IPS-20b (cell line): ENCODE results near the gene ANKLE2.
"Not testable (repeated sequence)": the region's sequence is repeated elsewhere in the genome, so short reads cannot be mapped to it uniquely, and the experiment has no call there.

Experiments used
- H3K27ac ChIP-seq: one replicate; pipeline ENCODE4 v1.5.1; 2013; ENCODE audit warnings: low read length
- H3K27me3 ChIP-seq: 2 replicates; pipeline ENCODE4 v1.6.1; 2013; ENCODE audit warnings: mild to moderate bottlenecking, low read length, inconsistent platforms; ENCODE audit not compliant: insufficient read depth
- H3K36me3 ChIP-seq: 2 replicates; pipeline ENCODE4 v1.6.1; 2013; ENCODE audit warnings: low read depth, mild to moderate bottlenecking, inconsistent platforms, low read length, moderate library complexity; ENCODE audit not compliant: insufficient read depth
- H3K4me1 ChIP-seq: 2 replicates; pipeline ENCODE4 v1.6.1; 2013; ENCODE audit warnings: mild to moderate bottlenecking, control low read depth, inconsistent platforms, low read length, moderate library complexity; ENCODE audit not compliant: insufficient read depth
- H3K4me3 ChIP-seq: 2 replicates; pipeline ENCODE4 v1.5.1; 2013; ENCODE audit warnings: mild to moderate bottlenecking, low read length, inconsistent platforms
- H3K9ac ChIP-seq: 2 replicates; pipeline ENCODE4 v1.6.1; 2013; ENCODE audit warnings: low read depth, mild to moderate bottlenecking, inconsistent platforms, low read length, moderate library complexity
- H3K9me3 ChIP-seq: 2 replicates; pipeline ENCODE4 v1.6.1; 2013; ENCODE audit warnings: mild to moderate bottlenecking, low read depth, low read length, inconsistent platforms; ENCODE audit not compliant: insufficient read depth

Gene ANKLE2

GRCh38 chr12:132761032-132761920 is at the start of gene ANKLE2:
ANKLE2 (minus strand) TSS chr12:132761832; CDS start chr12:132761798, 34 bp downstream.
- H3K9me3 ChIP-seq = no peaks in the 10 kb centered on the region
- no peaks in the 10 kb centered on the region for H3K27me3 ChIP-seq
- peak within 1 kb of the TSS; percentile 87 for H3K4me3 ChIP-seq
- H3K27ac ChIP-seq = peak within 1 kb of the TSS; percentile 38
- H3K36me3 ChIP-seq = peaks cover 14% of the 10 kb centered on the region; the same call in 1 of the 2 replicates
- H3K9ac ChIP-seq = peak within 1 kb of the TSS; percentile 88
- peaks cover 6% of the 10 kb centered on the region; the same call in 1 of the 2 replicates for H3K4me1 ChIP-seq

- not testable (repeated sequence) for H3K4me3 ChIP-seq, H3K27me3 ChIP-seq
- peaks cover 60% of the 10 kb centered on the region for H3K36me3 ChIP-seq
Measured at GRCh38 chr12:132809391-132809790, 47.8 kb upstream of the ANKLE2 start.

GRCh38 chr12:132807295-132808092 is 45.9 kb upstream of the ANKLE2 start:
- Histone ChIP-seq H3K36me3 (peaks cover 61% of the 10 kb centered on the region), H3K27ac (no peak overlapping the region), H3K9me3 (no peaks in the 10 kb centered on the region; the same call in none of the 2 replicates), H3K4me3 (no peak overlapping the region), H3K27me3 (no peaks in the 10 kb centered on the region), H3K9ac (no peak overlapping the region), H3K4me1 (no peaks in the 10 kb centered on the region)

More at GRCh38 chr12:132809391-132809790, 47.8 kb upstream of the ANKLE2 start:
- H3K9me3 ChIP-seq, H3K9ac ChIP-seq, H3K4me1 ChIP-seq, H3K27ac ChIP-seq: not testable (repeated sequence)

- Histone ChIP-seq H3K4me1 (no peaks in the 10 kb centered on the region), H3K36me3 (peaks cover 60% of the 10 kb centered on the region), H3K9me3 (no peaks in the 10 kb centered on the region; the same call in 1 of the 2 replicates), H3K9ac (no peak overlapping the region), H3K27ac (no peak overlapping the region), H3K4me3 (no peak overlapping the region), H3K27me3 (no peaks in the 10 kb centered on the region)
Measured at GRCh38 chr12:132806857-132807256, 45.2 kb upstream of the ANKLE2 start.

- Histone ChIP-seq H3K4me3 (no peak overlapping the region), H3K9ac (no peak overlapping the region), H3K36me3 (peaks cover 74% of the 10 kb centered on the region), H3K27me3 (no peaks in the 10 kb centered on the region), H3K4me1 (no peaks in the 10 kb centered on the region), H3K9me3 (no peaks in the 10 kb centered on the region), H3K27ac (no peak overlapping the region)
Measured at GRCh38 chr12:132804426-132804861, 42.8 kb upstream of the ANKLE2 start.

GRCh38 chr12:132803888-132804287 is 42.3 kb upstream of the ANKLE2 start:
- no peak overlapping the region for H3K4me3 ChIP-seq
- H3K9me3 ChIP-seq = no peaks in the 10 kb centered on the region
- no peak overlapping the region for H3K27ac ChIP-seq
- peaks cover 79% of the 10 kb centered on the region for H3K36me3 ChIP-seq
- no peaks in the 10 kb centered on the region for H3K4me1 ChIP-seq
- no peaks in the 10 kb centered on the region for H3K27me3 ChIP-seq
- H3K9ac ChIP-seq = no peak overlapping the region

GRCh38 chr12:132803125-132803524 is 41.5 kb upstream of the ANKLE2 start:
- no peaks in the 10 kb centered on the region for H3K4me1 ChIP-seq
- H3K9me3 ChIP-seq = no peaks in the 10 kb centered on the region
- no peaks in the 10 kb centered on the region for H3K27me3 ChIP-seq
- no peak overlapping the region for H3K4me3 ChIP-seq
- H3K27ac ChIP-seq = no peak overlapping the region
- H3K36me3 ChIP-seq = peaks cover 79% of the 10 kb centered on the region
- H3K9ac ChIP-seq = no peak overlapping the region

GRCh38 chr12:132801741-132802140 is 40.1 kb upstream of the ANKLE2 start:
- H3K27ac ChIP-seq = no peak overlapping the region
- H3K27me3 ChIP-seq = no peaks in the 10 kb centered on the region
- H3K4me3 ChIP-seq = no peak overlapping the region
- no peaks in the 10 kb centered on the region for H3K9me3 ChIP-seq
- no peak overlapping the region for H3K9ac ChIP-seq
- no peaks in the 10 kb centered on the region for H3K4me1 ChIP-seq
- H3K36me3 ChIP-seq = peaks cover 81% of the 10 kb centered on the region

GRCh38 chr12:132798836-132799235 is 37.2 kb upstream of the ANKLE2 start:
- peaks cover 87% of the 10 kb centered on the region for H3K36me3 ChIP-seq
- H3K27ac ChIP-seq = no peak overlapping the region
- H3K27me3 ChIP-seq = no peaks in the 10 kb centered on the region
- H3K4me1 ChIP-seq = no peaks in the 10 kb centered on the region
- H3K9ac ChIP-seq = no peak overlapping the region
- no peak overlapping the region for H3K4me3 ChIP-seq
- H3K9me3 ChIP-seq = no peaks in the 10 kb centered on the region

GRCh38 chr12:132797820-132798570 is 36.4 kb upstream of the ANKLE2 start:
- no peak overlapping the region for H3K4me3 ChIP-seq
- no peaks in the 10 kb centered on the region for H3K4me1 ChIP-seq
- H3K27ac ChIP-seq = no peak overlapping the region
- H3K9me3 ChIP-seq = no peaks in the 10 kb centered on the region
- H3K9ac ChIP-seq = no peak overlapping the region
- H3K36me3 ChIP-seq = peaks cover 82% of the 10 kb centered on the region
- H3K27me3 ChIP-seq = no peaks in the 10 kb centered on the region

GRCh38 chr12:132795847-132796246 is 34.2 kb upstream of the ANKLE2 start:
- Histone ChIP-seq H3K4me3 (no peak overlapping the region), H3K9ac (no peak overlapping the region), H3K9me3 (no peaks in the 10 kb centered on the region), H3K27me3 (no peaks in the 10 kb centered on the region), H3K27ac (no peak overlapping the region), H3K36me3 (peaks cover 73% of the 10 kb centered on the region), H3K4me1 (no peaks in the 10 kb centered on the region)
